Measurements from ENCODE around the gene DTX1.

DNA sequence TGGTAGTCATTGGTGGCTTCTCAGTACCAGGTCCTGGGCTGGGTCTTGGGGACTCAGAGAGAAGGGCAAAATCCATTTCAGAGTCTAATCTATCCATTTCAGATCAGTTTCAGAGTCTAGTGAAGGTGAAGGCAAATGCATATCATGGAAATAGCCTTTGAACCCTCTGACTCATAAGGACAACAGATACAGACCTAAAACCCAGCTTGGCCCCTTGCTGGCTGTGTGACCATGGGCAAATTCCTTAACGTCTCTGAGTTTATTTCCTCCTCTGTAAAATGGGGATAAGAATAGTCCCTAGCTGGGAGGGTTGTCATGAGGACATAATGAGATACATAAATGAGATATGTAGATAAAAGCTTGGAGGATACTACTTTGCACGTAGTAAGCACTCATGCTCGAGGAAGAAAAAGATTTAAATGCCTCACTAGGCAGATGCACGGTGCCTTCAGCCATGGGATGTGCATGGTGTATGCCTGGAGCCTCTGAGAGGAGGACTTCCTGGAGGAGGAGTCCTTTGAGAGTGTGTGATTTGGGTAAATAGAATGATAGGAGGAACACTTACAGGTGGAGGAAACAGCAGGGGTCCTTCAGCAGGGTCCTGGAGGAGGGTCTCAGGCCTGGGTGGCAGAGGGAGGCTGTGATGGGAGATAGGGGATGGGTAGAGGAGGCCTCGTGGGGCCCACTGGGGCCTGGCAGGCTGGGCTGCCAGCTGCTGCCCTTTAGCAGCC lies 8.0 kb downstream of the DTX1 start:
- TF ChIP-seq, protein P1, sequence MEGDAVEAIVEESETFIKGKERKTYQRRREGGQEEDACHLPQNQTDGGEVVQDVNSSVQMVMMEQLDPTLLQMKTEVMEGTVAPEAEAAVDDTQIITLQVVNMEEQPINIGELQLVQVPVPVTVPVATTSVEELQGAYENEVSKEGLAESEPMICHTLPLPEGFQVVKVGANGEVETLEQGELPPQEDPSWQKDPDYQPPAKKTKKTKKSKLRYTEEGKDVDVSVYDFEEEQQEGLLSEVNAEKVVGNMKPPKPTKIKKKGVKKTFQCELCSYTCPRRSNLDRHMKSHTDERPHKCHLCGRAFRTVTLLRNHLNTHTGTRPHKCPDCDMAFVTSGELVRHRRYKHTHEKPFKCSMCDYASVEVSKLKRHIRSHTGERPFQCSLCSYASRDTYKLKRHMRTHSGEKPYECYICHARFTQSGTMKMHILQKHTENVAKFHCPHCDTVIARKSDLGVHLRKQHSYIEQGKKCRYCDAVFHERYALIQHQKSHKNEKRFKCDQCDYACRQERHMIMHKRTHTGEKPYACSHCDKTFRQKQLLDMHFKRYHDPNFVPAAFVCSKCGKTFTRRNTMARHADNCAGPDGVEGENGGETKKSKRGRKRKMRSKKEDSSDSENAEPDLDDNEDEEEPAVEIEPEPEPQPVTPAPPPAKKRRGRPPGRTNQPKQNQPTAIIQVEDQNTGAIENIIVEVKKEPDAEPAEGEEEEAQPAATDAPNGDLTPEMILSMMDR (tag by site-specific recombination; IDR thresholded peaks at IDR 0.05) = no peak
- TF ChIP-seq, protein P2, sequence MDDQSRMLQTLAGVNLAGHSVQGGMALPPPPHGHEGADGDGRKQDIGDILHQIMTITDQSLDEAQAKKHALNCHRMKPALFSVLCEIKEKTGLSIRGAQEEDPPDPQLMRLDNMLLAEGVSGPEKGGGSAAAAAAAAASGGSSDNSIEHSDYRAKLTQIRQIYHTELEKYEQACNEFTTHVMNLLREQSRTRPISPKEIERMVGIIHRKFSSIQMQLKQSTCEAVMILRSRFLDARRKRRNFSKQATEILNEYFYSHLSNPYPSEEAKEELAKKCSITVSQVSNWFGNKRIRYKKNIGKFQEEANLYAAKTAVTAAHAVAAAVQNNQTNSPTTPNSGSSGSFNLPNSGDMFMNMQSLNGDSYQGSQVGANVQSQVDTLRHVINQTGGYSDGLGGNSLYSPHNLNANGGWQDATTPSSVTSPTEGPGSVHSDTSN (CRISPR knock-in tag; IDR thresholded peaks at IDR 0.05) = no peak
- TF ChIP-seq ZNF670 (tag by site-specific recombination; IDR thresholded peaks at IDR 0.05; ENCODE audit: low read depth) = no peak
- no peak for TF ChIP-seq ZNF561 (tag by site-specific recombination; IDR thresholded peaks at IDR 0.05; ENCODE audit: borderline replicate concordance)
- TF ChIP-seq PRDM10 (tag by site-specific recombination; IDR thresholded peaks at IDR 0.05) = no peak
- TF ChIP-seq ZNF175 (tag by site-specific recombination; IDR thresholded peaks at IDR 0.05) = no peak
- TF ChIP-seq ZNF10 (tag by site-specific recombination; IDR thresholded peaks at IDR 0.05) = no peak
- no peak for TF ChIP-seq GFI1B (tag by site-specific recombination; IDR thresholded peaks at IDR 0.05)
- no peak for TF ChIP-seq ZNF548 (tag by site-specific recombination; IDR thresholded peaks at IDR 0.05)
- no peak for TF ChIP-seq ZNF239 (tag by site-specific recombination; IDR thresholded peaks at IDR 0.05)

Measured in HEK293 (cell line).